ENCODE data around the gene FBXO46.
"Not testable (repeated sequence)": the region's sequence is repeated elsewhere in the genome, so short reads cannot be mapped to it uniquely, and the experiment has no call there.

The FBXO46 gene

DNA sequence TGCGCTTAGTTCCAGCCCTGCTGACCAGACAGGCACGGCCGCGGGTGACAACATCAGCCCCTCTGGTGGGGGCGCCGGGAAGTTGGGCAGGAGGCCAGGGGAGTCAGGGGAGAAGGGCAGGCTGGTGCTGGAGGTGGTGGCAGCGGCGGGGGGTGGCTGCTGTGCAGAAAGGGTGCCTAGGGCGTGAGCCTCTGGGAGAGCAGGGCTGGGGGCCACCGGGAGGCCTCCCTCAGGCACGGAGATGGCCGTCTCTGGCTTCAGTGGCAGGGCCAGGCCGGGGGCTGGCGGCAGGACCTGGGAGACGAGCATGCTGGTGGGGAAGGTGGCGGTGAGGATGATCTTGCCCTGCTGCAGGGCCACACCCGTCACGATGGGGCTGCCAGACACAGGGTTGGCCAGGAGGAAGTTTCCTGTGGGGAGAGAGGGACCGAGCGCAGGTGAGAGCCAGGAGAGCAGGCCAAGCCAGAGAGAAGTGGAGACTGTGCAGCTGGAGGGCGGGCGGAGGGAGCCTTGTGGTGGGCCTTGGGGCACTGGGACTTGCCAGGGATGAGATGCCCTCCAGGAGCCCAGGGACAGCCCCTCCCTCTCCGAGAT is 35.1 kb upstream of the FBXO46 start:
- ATAC-seq, result no peak

GRCh38 chr19:45764945-45765701 is 34.4 kb upstream of the FBXO46 start:
- ATAC-seq, result no peak

GRCh38 chr19:45764475-45764874 is 33.8 kb upstream of the FBXO46 start:
- no peak for ATAC-seq

DNA sequence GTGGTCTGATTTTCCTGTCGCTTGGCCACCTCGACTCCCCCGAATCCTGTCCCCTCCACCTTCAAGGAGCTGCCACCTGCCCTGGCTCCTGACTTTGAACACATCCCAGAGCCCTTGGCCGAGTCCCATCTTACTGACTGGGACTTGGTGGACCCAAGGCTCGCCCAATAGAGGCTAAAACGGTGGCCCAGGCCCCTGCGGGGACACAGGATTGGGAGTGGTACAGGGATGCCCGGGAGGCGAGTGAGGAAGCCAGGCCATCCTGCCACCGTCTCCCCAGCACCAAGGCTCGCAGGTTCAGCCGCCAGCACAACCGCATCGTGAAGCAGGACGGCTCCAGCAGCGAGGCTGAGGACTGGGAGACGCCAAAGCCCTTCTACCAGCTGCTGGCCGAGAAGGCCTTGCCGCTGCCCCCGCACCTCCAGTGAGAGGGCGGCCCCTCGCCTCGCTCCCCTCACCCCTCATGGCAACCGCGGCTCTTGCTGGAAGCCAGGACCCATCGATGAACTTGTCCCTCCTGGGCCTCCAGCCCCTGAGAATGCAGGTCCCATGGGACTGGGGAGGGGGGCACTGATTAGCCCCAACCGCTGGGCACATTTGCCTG is 33.1 kb upstream of the FBXO46 start:
- no peak for ATAC-seq

DNA sequence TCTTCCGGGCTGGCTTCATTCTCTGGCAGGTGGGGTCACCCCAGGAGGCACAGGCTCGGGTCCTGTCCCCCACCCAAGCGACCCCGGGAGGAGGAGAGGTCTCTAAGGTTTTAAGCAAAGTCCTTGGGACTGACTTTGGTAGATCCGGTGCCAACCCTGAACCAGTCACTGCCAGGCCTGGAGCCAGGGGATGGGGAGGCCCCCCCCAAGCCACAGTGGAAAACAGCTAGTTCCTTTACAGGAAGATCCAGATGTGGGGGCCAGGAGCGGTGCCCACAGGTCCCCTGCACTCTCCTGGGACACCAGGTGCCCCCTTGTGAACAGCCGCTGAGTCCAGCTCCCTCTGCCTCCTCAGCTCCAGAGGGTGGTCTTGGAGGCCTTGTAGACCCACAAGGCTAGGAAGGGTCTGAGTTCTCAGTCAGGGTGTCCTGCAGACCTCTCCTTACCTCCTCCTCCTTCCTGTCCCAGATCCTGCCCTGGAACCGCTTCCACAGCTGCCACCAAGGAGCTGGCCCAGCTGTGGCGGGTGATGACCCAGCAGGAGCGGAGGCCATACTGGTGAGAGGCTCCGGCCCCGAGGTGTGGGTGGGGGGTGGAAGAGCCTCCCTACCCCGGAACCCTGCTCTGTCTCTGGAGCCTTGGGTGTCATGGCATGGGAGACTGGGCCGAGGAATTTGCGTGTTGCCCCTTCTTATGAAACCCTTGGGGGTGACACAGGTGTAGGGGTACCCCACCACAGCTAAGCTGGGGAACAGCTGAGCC is 32.4 kb upstream of the FBXO46 start:
- ATAC-seq, result no peak

- ATAC-seq, result no peak
These were observed 31.0 kb upstream of the FBXO46 start for GRCh38 chr19:45761714-45762113.

- ATAC-seq, result no peak
These were observed 28.2 kb upstream of the FBXO46 start for GRCh38 chr19:45758921-45759320.

DNA sequence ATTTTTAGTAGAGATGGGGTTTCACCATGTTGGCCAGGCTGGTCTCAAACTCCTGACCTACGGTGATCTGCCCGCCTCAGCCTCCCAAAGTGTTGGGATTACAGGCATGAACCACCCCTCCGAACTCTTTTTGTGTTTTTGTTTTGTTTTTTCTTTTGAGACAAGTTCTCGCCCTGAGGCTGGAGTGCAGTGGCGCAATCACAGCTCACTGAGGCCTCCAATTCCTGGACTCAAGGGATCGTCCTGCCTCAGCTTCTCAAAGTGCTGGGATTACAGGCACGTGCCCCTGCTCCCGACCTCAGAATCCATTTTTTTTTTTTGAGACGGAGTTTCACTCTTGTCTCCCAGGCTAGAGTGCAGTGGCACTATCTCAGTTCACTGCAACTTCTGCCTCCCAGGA is 27.0 kb upstream of the FBXO46 start:
- no peak for ATAC-seq

- no peak for ATAC-seq
These were observed 23.6 kb upstream of the FBXO46 start for GRCh38 chr19:45754323-45754722.

DNA sequence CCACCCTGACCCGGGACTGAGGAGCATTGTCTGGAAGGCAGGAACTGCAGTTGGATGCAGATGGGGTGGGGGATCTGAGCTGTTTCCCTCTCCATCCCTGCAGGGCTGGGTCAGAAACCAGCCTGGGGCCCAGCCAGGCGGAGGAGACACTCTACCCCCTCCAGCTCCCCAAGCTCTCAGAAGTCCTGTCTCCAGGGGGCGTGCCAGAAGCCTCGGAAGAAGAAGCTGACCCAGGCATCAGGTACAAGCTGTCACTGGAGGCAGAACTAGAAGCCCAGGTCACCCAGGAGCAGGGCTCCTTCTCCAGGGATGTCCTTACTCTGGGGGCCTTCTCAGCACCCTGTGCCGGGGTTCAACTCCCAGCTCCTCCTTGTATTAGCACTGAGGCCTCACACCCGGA is 22.9 kb upstream of the FBXO46 start:
- ATAC-seq, result no peak

- no peak for ATAC-seq
These were observed 21.9 kb upstream of the FBXO46 start for GRCh38 chr19:45752639-45753038.

GRCh38 chr19:45751483-45751882 is 20.8 kb upstream of the FBXO46 start:
- not testable (repeated sequence) for ATAC-seq

DNA sequence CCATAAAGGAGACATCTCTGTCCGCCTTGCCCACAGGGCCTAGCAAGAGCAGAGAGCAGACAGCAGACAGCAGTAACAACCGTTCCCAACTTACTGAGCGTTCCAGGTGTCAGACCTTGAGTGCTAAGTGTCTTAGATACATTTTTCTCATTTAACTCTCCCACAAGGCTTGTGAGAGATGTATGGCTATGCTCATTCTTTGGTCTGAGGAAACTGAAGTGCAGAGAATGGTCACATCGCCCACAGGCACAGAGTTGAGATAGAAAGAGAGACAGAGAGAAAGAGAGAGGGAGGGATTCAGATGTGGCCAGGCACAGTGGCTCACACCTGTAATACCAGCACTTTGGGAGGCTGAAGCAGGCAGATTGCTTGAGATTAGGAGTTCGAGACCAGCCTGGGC is 16.8 kb upstream of the FBXO46 start:
- no peak for ATAC-seq

DNA sequence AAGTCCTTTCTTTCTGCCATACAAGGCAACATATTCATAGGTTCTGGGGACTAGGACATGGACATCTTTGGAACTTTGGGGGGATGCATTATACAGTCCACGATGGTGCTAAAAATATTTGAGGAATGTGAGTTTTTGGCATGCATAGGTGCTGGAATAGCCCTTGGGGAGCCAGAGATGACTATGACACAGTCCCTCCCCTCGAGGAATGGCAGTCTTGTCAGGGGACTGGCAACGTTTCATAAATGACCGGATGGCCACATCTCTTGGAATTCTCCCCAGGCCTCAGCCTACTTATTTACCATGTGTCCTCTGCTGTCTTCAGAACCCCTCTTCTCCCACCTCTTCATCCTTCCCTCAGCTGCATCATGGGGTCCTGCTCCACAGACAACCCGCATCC is 16.2 kb upstream of the FBXO46 start:
- no peak for ATAC-seq

DNA sequence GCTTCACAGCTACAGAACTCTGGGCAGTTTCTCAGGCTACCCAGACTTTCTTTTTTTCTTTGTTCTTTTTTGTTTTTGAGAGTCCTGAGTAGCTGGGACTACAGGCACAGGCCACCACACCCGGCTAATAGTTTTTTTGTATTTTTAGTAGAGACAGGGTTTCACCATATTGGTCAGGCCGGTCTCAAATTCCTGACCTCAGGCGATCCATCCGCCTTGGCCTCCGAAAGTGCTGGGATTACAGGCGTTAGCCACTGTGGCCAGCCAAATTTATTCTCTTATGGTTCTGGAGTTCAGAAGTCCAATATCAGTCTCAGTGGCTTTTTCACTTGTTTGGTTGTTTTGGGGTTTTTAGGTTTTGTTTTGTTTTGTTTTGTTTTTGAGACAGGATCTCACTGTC is 14.9 kb upstream of the FBXO46 start:
- ATAC-seq, result no peak

DNA sequence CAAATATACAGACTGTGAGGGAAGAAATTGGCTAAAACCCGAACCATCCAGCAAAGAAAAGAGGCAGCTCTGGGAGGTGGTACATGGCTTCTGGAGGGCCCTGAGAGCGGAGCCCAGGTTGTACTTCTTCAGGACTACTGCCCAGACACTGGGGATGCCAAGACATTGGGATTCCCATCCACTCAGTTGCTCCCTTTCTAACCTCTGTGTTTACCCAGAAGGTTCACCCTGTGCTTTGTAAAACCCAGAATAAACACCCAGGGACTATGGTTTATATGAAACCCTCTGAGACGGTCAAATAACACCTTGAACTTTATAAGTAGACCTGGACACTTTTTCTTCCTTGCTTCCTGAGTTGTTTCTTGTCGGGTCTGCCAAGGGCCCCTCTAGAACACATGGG is 12.3 kb upstream of the FBXO46 start:
- no peak for ATAC-seq

DNA sequence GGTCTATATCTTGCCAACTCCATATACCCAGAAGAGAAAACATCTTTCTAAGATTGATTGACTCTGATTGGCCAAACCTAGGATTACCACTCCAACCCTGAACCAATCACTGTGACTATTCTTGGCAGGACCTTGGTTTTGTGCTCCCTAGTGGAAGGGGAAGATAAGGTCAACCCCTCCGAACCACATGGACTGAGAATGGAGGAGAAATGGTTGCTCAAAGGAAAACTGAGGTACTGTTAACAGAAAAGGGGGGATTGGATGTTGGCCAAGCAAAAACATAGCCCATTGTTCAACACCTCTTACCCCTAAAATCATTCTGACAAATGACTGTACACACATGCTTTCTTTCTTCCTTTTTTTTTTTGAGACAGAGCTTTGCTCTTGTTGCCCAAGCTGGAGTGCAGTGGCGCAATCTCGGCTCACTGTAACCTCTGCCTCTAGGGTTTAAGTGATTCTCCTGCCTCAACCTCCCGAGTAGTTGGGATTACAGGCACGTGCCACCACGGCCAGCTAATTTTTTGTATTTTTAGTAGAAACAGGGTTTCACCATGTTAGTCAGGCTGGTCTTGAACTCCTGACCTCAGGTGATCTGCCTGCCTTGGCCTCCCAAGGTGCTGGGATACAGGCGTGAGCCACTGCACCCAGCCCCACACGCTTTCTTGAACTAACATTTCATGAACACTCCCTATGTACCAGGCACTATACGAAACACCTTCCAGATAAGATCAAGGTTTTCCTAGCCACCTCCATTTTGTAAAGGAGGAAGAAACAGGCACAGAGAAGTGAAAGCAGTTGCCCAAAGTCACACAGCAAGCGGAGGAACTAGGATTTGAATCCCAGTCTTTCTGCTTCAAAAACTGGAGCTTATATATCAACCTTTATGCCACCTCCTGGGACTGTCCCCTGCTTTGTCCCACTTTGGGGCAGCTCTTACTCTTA is 9.1 kb upstream of the FBXO46 start:
- ATAC-seq, result no peak

DNA sequence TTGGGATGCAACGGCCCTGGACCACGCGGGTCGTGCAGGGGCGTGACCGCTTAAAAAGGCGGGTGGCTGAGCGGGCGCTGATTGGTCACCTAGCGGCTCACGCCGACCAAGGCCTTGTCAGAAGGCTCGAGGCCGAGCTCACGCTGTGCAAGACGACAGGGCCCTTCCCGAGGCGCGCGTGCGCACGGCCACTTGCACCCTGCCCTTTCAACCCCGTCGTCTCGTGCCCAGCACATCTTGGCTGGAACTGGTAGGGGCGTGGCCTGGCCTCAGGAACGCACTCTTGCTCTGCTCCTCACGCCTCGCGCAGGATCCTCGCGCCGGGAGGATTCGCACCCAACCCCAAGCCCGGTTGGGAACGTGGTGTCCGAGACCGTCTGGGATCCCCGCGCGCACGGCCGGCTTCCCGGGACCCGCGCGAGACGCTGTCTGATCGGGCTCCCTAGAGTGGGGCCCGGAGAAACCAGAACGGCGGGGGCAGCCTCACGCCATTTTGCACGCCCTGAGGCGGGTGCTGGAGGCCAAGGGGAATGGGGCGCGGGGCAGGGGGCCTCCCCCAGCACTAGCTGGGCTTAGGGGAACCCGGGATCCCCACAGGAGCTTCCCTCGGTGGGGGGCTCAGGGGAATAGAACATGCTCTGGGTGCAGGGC is 2.6 kb upstream of the FBXO46 start, which contains the start of gene MEIOSIN:
TSS of gene MEIOSIN (plus strand) at position 280 of the 651 bp plus-strand sequence. CDS start 1,938 bp downstream, outside the sequence.
- ATAC-seq, result no peak

DNA sequence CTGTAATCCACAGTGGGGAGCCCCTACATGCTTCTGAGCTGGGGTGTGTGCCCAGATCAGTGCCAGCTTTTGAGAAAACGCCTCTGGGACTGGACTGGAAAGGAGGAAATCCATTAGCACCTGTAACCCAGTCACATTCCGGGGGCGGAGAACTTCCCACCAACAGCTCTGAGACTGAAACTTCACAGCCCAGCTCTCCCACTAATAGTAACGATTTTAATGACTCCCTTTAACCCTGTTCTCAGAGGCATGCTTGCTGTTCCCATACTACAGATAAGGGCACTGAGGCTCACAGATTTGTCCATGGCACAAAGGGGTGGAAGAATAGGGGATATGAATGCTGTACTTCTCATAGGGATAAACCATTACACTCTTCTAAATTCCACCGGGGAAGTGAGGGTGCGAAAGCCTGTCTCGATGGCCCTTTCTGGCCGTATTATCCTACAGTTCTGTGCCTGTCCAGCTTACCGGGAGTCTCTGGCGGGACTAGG is 851 bp downstream of the FBXO46 start:
- no peak for ATAC-seq

- ATAC-seq, result not testable (repeated sequence)
These were observed 2.0 kb downstream of the FBXO46 start for GRCh38 chr19:45728683-45729082.

- ATAC-seq, result not testable (repeated sequence)
These were observed 10.6 kb downstream of the FBXO46 start for GRCh38 chr19:45720065-45720464.

Measured in activated CD4-positive, CD25-positive, alpha-beta regulatory T cell treated with anti-CD3 and anti-CD28 coated beads, Interleukin-2, amount 50 U/mL, for 24 hours (primary cell).